Testis (tissue), 3 donors: ENCODE results near the gene CHD5. TPM values are rescaled to one million over a fixed set of nuclear protein-coding genes. Genes with fewer than 3 reads are reported as not detected.
A peak's percentile ranks its signal among the peaks of the same experiment; 100 is the strongest.

Experiments
- DNase-seq: peaks from one replicate; pipeline ENCODE4 v3.0.0-alpha.2; 2019
- H3K27ac ChIP-seq, 2 donors: fragments of 200-600 bp; sonication (generic); one replicate each; pipeline ENCODE4 v1.5.1; 2019
- H3K27me3 ChIP-seq: fragments of 200-600 bp; sonication (generic); one replicate; pipeline ENCODE4 v1.5.1; 2019
- H3K36me3 ChIP-seq: fragments of 200-600 bp; sonication (generic); one replicate; pipeline ENCODE4 v1.5.1; 2017; ENCODE audit warnings: low read depth; ENCODE audit errors: missing control alignments
- H3K4me1 ChIP-seq: fragments of 200-600 bp; sonication (generic); one replicate; pipeline ENCODE4 v1.5.1; 2019
- H3K4me3 ChIP-seq, 2 donors: fragments of 200-600 bp; sonication (generic); one replicate each; pipeline ENCODE4 v1.5.1; 2017 to 2019
- H3K9me3 ChIP-seq: fragments of 200-600 bp; sonication (generic); one replicate; pipeline ENCODE4 v1.5.1; 2017
- CTCF ChIP-seq, 3 experiments: fragments of 450-650 bp in 2 of 3; fragments of 200-600 bp in 1 of 3; sonication (generic) in 1 of 3; IDR thresholded peaks; one replicate each; pipeline ENCODE4 v1.5.1; 2016 to 2019; ENCODE audit warnings: antibody characterized with exemption in 3 of 3, mild to moderate bottlenecking in 2 of 3, moderate library complexity in 1 of 3
- POLR2A ChIP-seq: fragments of 450-650 bp; IDR thresholded peaks from one replicate; pipeline ENCODE4 v1.6.1; 2017; ENCODE audit warnings: antibody characterized with exemption, mild to moderate bottlenecking, moderate library complexity
- WGBS, 2 donors: methylation state at CpG; one replicate each; pipeline ENCODE4 v1.1.5; 2018; 5-methylcytosine and 5-hydroxymethylcytosine counted together
- intact Hi-C: fragments of 100-400 bp; cut with DNase I; formaldehyde crosslinking; loops from one replicate; pipeline ENCODE4 v1.15.1; 2023; ENCODE audit warnings: low total_unique reads
- polyA plus RNA-seq: library from polyadenylated mRNA; stranded (reverse); fragments of 350-450 nt; fragmentation: Illumina TruSeq; extraction: RNeasy Lipid Tissue Mini Kit (QIAGEN cat#74804); gene quantifications from one replicate; pipeline ENCODE4 v1.2.3, GENCODE V29; 2014; ENCODE audit warnings: low read depth, low replicate concordance; ENCODE audit not compliant: insufficient read depth
- total RNA-seq, 2 donors: library from RNA; depleted of rRNA; stranded (reverse); fragments of >200 nt; gene quantifications; one replicate each; pipeline ENCODE4 v1.2.3, GENCODE V29; 2016

CHD5 gene
- total and polyA plus RNA-seq, 3 donors from 2014 or later = 42.1 to 67.5 (median 63.1) TPM

DNA sequence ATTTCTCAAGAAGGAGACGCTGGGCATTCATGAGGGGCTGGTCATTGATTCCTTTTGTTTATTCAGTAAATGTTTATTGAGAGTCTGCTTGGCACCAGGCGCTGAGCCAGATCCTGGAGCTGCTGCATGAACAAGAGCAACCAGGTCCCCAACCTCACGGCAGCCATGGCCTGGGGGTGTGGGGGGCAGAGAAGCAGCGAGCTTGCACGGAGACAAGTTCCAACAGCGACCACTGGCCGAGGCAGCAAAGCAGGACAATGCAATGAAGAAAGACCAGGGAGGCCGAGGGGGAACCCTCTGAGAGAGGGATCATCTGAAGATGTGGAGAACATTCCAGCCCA is 126.9 kb downstream of the CHD5 start:
- H3K27me3 ChIP-seq = no peaks in the 10 kb centered on the region
- WGBS, 2 donors = 39 to 57% methylated on average over 8 of the region's 8 CpGs
- H3K4me1 ChIP-seq = peaks cover 4% of the 10 kb centered on the region
- H3K4me3 ChIP-seq = no peak overlapping the region
- no peak for TF ChIP-seq POLR2A
- no peak for TF ChIP-seq CTCF (IDR thresholded peaks at IDR 0.05)
- intact Hi-C loops = loop anchor here (10.0 kb wide), 1 partner anchor 192 kb away; the partner anchor contains the start of gene HES3
- no peak for DNase-seq
- no peak overlapping the region for H3K27ac ChIP-seq
- no peaks in the 10 kb centered on the region for H3K36me3 ChIP-seq
- no peaks in the 10 kb centered on the region for H3K9me3 ChIP-seq

DNA sequence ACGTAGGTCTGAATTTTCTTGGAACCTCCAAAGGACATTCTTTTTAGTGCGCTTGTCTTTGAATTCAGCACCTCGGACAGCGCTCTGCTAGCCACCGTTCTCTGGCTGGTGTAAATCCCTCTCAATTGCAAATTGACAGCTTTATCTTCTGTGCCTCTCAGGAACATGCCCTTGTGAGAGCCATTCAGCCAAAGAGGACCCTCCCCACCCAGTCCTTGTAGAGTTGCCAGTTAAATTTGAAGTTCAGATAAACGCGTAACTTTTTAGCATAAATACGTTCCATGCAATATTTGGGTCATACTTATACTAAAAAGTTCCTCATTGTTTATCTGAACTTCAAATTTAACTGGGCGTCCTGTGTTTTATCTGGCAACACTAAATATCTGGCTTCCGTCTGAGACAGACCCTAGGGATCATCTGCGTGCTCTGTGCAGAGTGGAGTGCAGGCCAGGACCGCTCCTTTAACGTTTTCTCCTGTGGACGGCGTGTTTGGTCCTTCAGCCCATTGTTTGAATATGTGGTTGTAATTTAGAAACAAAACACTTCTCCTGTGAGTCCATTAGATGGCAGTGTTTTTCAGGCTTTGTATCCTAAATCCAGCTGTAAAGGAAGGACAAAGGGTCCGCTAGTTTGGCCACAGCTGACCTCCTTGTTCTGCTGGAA is 127.4 kb downstream of the CHD5 start:
- Histone ChIP-seq H3K27ac (no peak overlapping the region), H3K4me1 (peaks cover 4% of the 10 kb centered on the region), H3K27me3 (no peaks in the 10 kb centered on the region), H3K9me3 (no peaks in the 10 kb centered on the region), H3K4me3 (no peak overlapping the region), H3K36me3 (no peaks in the 10 kb centered on the region)
- 22 to 40% methylated on average over 16 of the region's 16 CpGs for WGBS, 2 donors
- intact Hi-C loops = loop anchor here (10.0 kb wide), 1 partner anchor 192 kb away; the partner anchor contains the start of gene HES3
- peak; percentile 87 for DNase-seq
- TF ChIP-seq CTCF (IDR thresholded peaks at IDR 0.05) (peak in 2 of 3 experiments; percentile 48 to 59), POLR2A (no peak)

Other genes starting within 250 kb of the CHD5 start
- 10 to 100 TPM; 49.4 to 65.9 TPM for gene NPHP4, start 187.9 kb downstream of the CHD5 start, total RNA-seq
- gene NPHP4, start 187.9 kb downstream of the CHD5 start, polyA plus RNA-seq = 26.3 TPM
- gene KCNAB2, start 134.4 kb downstream of the CHD5 start, total RNA-seq = 1 to 10 TPM; 9.0 to 9.3 TPM
- 9.8 TPM for gene KCNAB2, start 134.4 kb downstream of the CHD5 start, polyA plus RNA-seq
- gene RPL22, start 19.3 kb upstream of the CHD5 start, total RNA-seq = 10 to 100 TPM; 95.1 to 99.9 TPM
- 319 TPM for gene RPL22, start 19.3 kb upstream of the CHD5 start, polyA plus RNA-seq
- gene RNF207, start 25.8 kb upstream of the CHD5 start, total RNA-seq = 10 to 100 TPM; 13.2 to 20.1 TPM
- 4.8 TPM for gene RNF207, start 25.8 kb upstream of the CHD5 start, polyA plus RNA-seq
- 10 to 100 TPM; 33.0 to 36.5 TPM for gene ICMT, start 55.6 kb upstream of the CHD5 start, total RNA-seq
- gene ICMT, start 55.6 kb upstream of the CHD5 start, polyA plus RNA-seq = 26.7 TPM
- not detected for gene HES3, start 63.9 kb upstream of the CHD5 start, total RNA-seq
- not detected for gene HES3, start 63.9 kb upstream of the CHD5 start, polyA plus RNA-seq
- gene GPR153, start 80.8 kb upstream of the CHD5 start, total RNA-seq = 1 to 10 TPM; 5.7 to 6.3 TPM
- 5.8 TPM for gene GPR153, start 80.8 kb upstream of the CHD5 start, polyA plus RNA-seq
- gene ACOT7, start 213.4 kb upstream of the CHD5 start, total RNA-seq = 10 to 100 TPM; 50.3 to 52.5 TPM
- gene ACOT7, start 213.4 kb upstream of the CHD5 start, polyA plus RNA-seq = 72.8 TPM
- gene HES2, start 239.6 kb upstream of the CHD5 start, total RNA-seq = 1 to 10 TPM; 2.4 to 5.0 TPM
- 2.6 TPM for gene HES2, start 239.6 kb upstream of the CHD5 start, polyA plus RNA-seq
- 100 to 1,000 TPM; 396 to 404 TPM for gene ESPN, start 244.5 kb upstream of the CHD5 start, total RNA-seq
- 270 TPM for gene ESPN, start 244.5 kb upstream of the CHD5 start, polyA plus RNA-seq